D721Med (cell line): ENCODE data around the gene CLRN1.

Source experiments
- DNase-seq: peaks from one replicate; pipeline ENCODE4 v3.0.0; 2011; ENCODE audit warnings: low spot score; ENCODE audit not compliant: insufficient read length
- FAIRE-seq: peaks from 2 replicates; lab custom pipeline; 2011; peaks lifted over from hg19 to GRCh38; lab: Jason Lieb, UNC
- CTCF ChIP-seq: IDR thresholded peaks from 2 replicates; pipeline ENCODE4 v1.5.1; 2012; ENCODE audit warnings: mild to moderate bottlenecking, control low read depth; ENCODE audit not compliant: insufficient read depth; ENCODE audit errors: missing control alignments

Gene CLRN1

GRCh38 chr3:150890295-150890694 lies 82.2 kb downstream of the CLRN1 start:
- no peak for DNase-seq
- FAIRE-seq: no peak
- no peak for TF ChIP-seq CTCF

GRCh38 chr3:150889106-150889505 lies 83.4 kb downstream of the CLRN1 start:
- FAIRE-seq (no peak), DNase-seq (no peak)
- no peak for TF ChIP-seq CTCF

GRCh38 chr3:150887031-150887430 lies 85.5 kb downstream of the CLRN1 start:
- FAIRE-seq: no peak
- no peak for TF ChIP-seq CTCF
- DNase-seq: no peak

GRCh38 chr3:150885535-150885934 lies 87.0 kb downstream of the CLRN1 start:
- FAIRE-seq: no peak
- DNase-seq: no peak
- TF ChIP-seq CTCF: no peak

GRCh38 chr3:150878996-150879575 lies 93.4 kb downstream of the CLRN1 start:
- DNase-seq (no peak), FAIRE-seq (no peak)
- TF ChIP-seq CTCF: no peak

- DNase-seq (no peak), FAIRE-seq (no peak)
- TF ChIP-seq CTCF: no peak
Observed at GRCh38 chr3:150878290-150878689, 94.2 kb downstream of the CLRN1 start.

- FAIRE-seq (no peak), DNase-seq (no peak)
- no peak for TF ChIP-seq CTCF
Observed at GRCh38 chr3:150877303-150877702, 95.2 kb downstream of the CLRN1 start.
